SK-N-SH treated with all-trans-retinoic acid at 6 μM for 48 hours (cell line): ENCODE measurements around the gene FRYL.

Experiments
- ARNTL ChIP-seq: fragments of 450-650 bp; formaldehyde crosslinking; IDR thresholded peaks from 2 replicates; pipeline ENCODE4 v1.5.0; 2020; ENCODE audit warnings: low read depth, mild to moderate bottlenecking, moderate library complexity, borderline replicate concordance
- ESRRG ChIP-seq: fragments of 250-450 bp; sonication (Bioruptor Pico); IDR thresholded peaks from 2 replicates; pipeline ENCODE4 v1.6.1; 2021; ENCODE audit warnings: mild to moderate bottlenecking
- RARB ChIP-seq: fragments of 250-450 bp; sonication (Bioruptor Pico); IDR thresholded peaks from 2 replicates; pipeline ENCODE4 v1.8.0; 2021; ENCODE audit warnings: mild to moderate bottlenecking, moderate library complexity
- SNAI2 ChIP-seq: fragments of 250-450 bp; sonication (Bioruptor Pico); IDR thresholded peaks from 2 replicates; pipeline ENCODE4 v1.5.0; 2020; ENCODE audit warnings: mild to moderate bottlenecking, moderate library complexity
- TCF4 ChIP-seq: fragments of 250-450 bp; sonication (Bioruptor Pico); IDR thresholded peaks from 2 replicates; pipeline ENCODE4 v1.8.0; 2021; ENCODE audit warnings: mild to moderate bottlenecking, moderate library complexity, borderline replicate concordance
- ZC3H10 ChIP-seq: fragments of 250-450 bp; sonication (Bioruptor Pico); IDR thresholded peaks from 2 replicates; pipeline ENCODE4 v1.5.1; 2021; ENCODE audit warnings: mild to moderate bottlenecking, moderate library complexity
- ZNF70 ChIP-seq: fragments of 450-650 bp; formaldehyde crosslinking; IDR thresholded peaks from 2 replicates; pipeline ENCODE4 v1.5.0; 2020; ENCODE audit warnings: mild to moderate bottlenecking, moderate library complexity

DNA sequence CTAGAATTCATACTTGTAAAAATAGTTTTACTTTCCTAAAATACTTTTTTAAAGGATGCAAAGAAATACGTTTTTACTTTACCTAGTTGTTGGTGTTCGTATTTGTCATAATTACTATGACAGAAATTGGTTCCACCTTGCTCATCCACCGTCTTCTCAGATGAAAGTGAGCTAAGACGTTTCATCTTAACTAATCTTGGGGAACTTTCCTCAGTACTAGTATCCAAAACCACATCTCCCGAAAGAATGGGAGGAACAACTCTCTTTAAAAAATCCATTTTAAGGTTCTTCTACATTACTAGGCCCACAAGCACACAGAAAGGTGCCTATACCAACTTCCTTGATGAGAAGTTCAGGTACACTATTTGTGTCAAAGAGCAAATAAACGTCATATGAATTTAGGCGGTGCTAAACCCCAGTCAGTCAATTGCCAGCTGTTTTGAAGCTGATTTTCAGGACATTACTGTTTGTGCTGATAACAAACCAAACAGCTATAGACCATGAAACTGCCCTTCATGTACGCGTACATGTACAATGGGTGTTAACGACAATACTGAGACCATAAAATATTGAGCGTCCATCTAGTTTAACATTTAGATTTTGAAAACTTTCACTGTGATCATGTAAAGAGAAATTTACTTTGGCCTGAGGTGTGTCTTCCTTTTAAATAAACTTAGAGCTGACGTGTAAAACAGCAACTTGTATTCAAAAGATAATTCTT is 99.1 kb downstream of the FRYL start:
- no peak for TF ChIP-seq ESRRG (CRISPR knock-in tag)
- TF ChIP-seq ZNF70 (CRISPR knock-in tag) = no peak
- no peak for TF ChIP-seq RARB
- TF ChIP-seq ZC3H10 (CRISPR knock-in tag) = no peak
- no peak for TF ChIP-seq SNAI2
- TF ChIP-seq TCF4 (CRISPR knock-in tag) = no peak
- TF ChIP-seq ARNTL (CRISPR knock-in tag) = no peak
